Mucosa of descending colon (tissue), 3 donors: ENCODE results near the gene PIP4K2A. TPM values are rescaled to one million over a fixed set of nuclear protein-coding genes. Genes with fewer than 3 reads are reported as not detected.

Source experiments
- ATAC-seq: fragments of 200-7000 bp; cut with Tn5 transposase; one replicate; pipeline ENCODE4 v1.9.1; 2020; ENCODE audit warnings: mild to moderate bottlenecking, moderate library complexity
- DNase-seq, 3 donors: peaks; one replicate each; pipeline ENCODE4 v3.0.0-alpha.2; 2020
- H3K36me3 ChIP-seq: fragments of 200-600 bp; one replicate; pipeline ENCODE4 v1.8.0; 2021; ENCODE audit warnings: low read depth, mild to moderate bottlenecking
- H3K4me1 ChIP-seq: fragments of 200-600 bp; one replicate; pipeline ENCODE4 v1.8.0; 2021; ENCODE audit warnings: low read depth, mild to moderate bottlenecking
- H3K4me3 ChIP-seq: fragments of 200-600 bp; one replicate; pipeline ENCODE4 v1.8.0; 2021; ENCODE audit warnings: mild to moderate bottlenecking
- H3K9me3 ChIP-seq: fragments of 200-600 bp; one replicate; pipeline ENCODE4 v1.8.0; 2021; ENCODE audit warnings: mild to moderate bottlenecking
- CTCF ChIP-seq: fragments of 200-600 bp; IDR thresholded peaks from one replicate; pipeline ENCODE4 v1.8.0; 2022; ENCODE audit warnings: antibody characterized with exemption, mild to moderate bottlenecking
- intact Hi-C, 2 donors: fragments of 100-400 bp; cut with DNase I in 1 of 2; cut with micrococcal nuclease in 1 of 2; formaldehyde crosslinking; loops; one replicate each; pipeline versions ENCODE4 v1.11.0 to v1.11.1; 2022; cut with DNase I, micrococcal nuclease
- total RNA-seq, 3 donors: library from RNA; stranded (reverse); fragmentation: NEBNext Ultra II Directional in 2 of 3; extraction: Animal tissue kit (Norgen Biotek cat#: 25700) in 2 of 3; gene quantifications; one replicate each; pipeline versions ENCODE4 v1.2.1 to v1.2.4, GENCODE V29; 2021 to 2023
- donor health status: DM: no; HTN: no; CAD: no; lungs with moderate emphysema.
- donor health status: DM: no; HTN: no; CAD: no.
- donor health status: DM: no; HTN: yes; CAD: no.

The PIP4K2A gene
- total RNA-seq, 3 donors from 2014 or later, result 17.2 to 29.4 (median 21.2) TPM

DNA sequence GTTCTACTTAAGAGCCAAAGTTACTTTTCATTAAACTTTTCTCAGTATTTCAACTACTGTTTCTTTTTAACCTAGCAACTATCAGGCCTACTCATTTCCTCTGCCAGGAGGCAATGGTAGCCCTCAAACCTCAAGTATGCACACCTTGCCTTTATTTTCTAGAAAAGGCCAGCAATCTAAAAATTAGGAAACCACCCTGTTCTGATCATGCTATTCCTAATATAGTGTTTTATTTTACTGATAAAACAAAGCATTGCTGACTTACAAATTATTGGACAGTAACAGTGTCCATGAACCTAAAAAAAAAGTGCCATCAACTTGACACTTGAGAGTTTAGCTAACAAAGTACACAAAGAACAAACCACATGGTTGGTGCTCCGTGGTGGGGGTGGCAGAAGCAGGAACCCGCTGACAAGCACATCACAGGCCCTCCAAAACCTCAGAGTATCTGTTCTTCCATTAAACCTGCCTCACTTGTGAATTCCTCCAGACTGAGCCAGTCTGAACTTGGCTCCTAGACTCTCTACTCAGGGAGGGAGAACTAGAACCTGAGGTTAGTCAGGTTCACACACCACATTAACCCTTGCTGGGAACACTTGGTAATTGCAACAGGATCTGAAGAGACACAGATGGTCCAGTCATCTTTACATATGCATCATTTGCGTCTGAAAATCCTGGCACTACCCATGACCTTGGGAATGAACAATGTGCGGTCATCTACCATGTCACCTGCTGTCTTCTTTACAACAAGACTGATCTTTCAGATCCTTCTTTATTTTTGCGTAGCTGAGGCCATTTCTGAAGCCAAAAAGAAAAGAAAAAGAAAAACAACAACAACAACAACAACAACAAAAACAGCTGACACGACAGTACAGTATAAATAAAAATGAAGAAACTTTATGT, 31.9 kb downstream of the PIP4K2A start:
- Histone ChIP-seq H3K36me3 (no peaks in the 10 kb centered on the region), H3K9me3 (no peaks in the 10 kb centered on the region), H3K4me1 (no peaks in the 10 kb centered on the region), H3K4me3 (no peak overlapping the region)
- ATAC-seq (peak; percentile 69), DNase-seq (no peak)
- TF ChIP-seq CTCF, result no peak
- intact Hi-C loops, result no loop called here

GRCh38 chr10:22681783-22682183, 32.6 kb downstream of the PIP4K2A start:
- no peak for TF ChIP-seq CTCF
- intact Hi-C loops, result no loop called here
- peak; percentile 60 for ATAC-seq

DNA sequence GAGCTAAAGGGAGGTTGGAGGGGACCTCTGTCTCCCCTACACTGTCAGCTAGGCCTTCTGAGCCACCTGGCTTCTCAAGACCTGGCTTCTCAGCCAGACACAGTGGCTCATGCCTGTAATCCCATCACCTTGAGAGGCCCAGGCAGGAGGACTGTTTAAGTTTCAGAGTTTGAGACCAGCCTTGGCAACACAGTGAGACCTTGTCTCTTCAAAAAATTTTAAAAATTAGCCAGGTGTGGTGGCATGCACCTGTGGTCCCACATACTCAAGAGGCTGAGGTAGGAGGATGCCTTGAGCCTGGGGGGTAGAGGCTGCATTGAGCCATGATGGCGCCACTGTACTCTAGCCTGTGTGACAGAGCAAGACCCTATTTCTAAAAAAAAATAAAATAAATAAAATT, 33.1 kb downstream of the PIP4K2A start:
- TF ChIP-seq CTCF, result no peak

More at GRCh38 chr10:22681783-22682183, 32.6 kb downstream of the PIP4K2A start:
- Histone ChIP-seq H3K4me3 (no peak overlapping the region), H3K4me1 (no peaks in the 10 kb centered on the region), H3K9me3 (no peaks in the 10 kb centered on the region), H3K36me3 (no peaks in the 10 kb centered on the region)
- DNase-seq, result no peak

DNA sequence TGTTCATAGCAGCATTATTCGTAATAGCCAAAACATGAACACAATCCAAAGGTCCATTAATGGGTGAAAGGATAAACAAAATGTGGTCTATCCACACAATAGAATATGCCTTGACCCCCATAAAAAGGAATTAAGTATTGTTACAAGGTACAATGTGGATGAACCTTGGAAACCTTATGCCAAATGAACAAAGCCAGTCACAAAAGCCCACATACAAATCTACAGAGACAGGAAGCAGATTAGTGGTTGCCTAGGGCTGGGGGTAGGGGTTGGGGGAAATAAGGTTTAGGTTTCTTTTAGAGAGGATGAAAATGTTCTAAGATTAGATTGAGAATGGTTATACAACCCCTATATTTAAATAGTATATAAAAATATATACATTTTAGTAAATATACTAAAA, 34.8 kb downstream of the PIP4K2A start:
- TF ChIP-seq CTCF, result no peak
- Histone ChIP-seq H3K4me3 (no peak overlapping the region), H3K4me1 (no peaks in the 10 kb centered on the region), H3K36me3 (no peaks in the 10 kb centered on the region), H3K9me3 (no peaks in the 10 kb centered on the region)
- intact Hi-C loops, result no loop called here
- no peak for DNase-seq
- no peak for ATAC-seq

More for the DNA sequence above, 33.1 kb downstream of the PIP4K2A start:
- H3K4me1 ChIP-seq, result no peaks in the 10 kb centered on the region
- H3K4me3 ChIP-seq, result no peak overlapping the region
- DNase-seq, result no peak
- no peak for ATAC-seq
- intact Hi-C loops, result no loop called here
- no peaks in the 10 kb centered on the region for H3K9me3 ChIP-seq
- H3K36me3 ChIP-seq, result no peaks in the 10 kb centered on the region

GRCh38 chr10:22677333-22677732, 37.0 kb downstream of the PIP4K2A start:
- H3K9me3 ChIP-seq, result no peaks in the 10 kb centered on the region

More at GRCh38 chr10:22677333-22677732, 37.0 kb downstream of the PIP4K2A start:
- Histone ChIP-seq H3K4me3 (no peak overlapping the region), H3K4me1 (no peaks in the 10 kb centered on the region), H3K36me3 (no peaks in the 10 kb centered on the region)
- DNase-seq (no peak), ATAC-seq (no peak)
- intact Hi-C loops, result no loop called here
- no peak for TF ChIP-seq CTCF
